ENCODE measurements around the gene ZBTB25.
"Not testable (repeated sequence)": the region's sequence is repeated elsewhere in the genome, so short reads cannot be mapped to it uniquely, and the experiment has no call there.

The ZBTB25 gene

GRCh38 chr14:64531567-64531966 lies 27.9 kb upstream of the ZBTB25 start:
- H3K27ac Mint-ChIP-seq: no peak overlapping the region
- no peak overlapping the region for H3K4me3 Mint-ChIP-seq

GRCh38 chr14:64525354-64525753 lies 21.7 kb upstream of the ZBTB25 start:
- no peak overlapping the region for H3K27ac Mint-ChIP-seq

More at GRCh38 chr14:64531567-64531966, 27.9 kb upstream of the ZBTB25 start:
- Mint-ChIP-seq H3K9me3 (no peaks in the 10 kb centered on the region), H3K27me3 (ENCODE audit: low read depth) (no peaks in the 10 kb centered on the region), H3K4me1 (ENCODE audit: low read depth) (peaks cover 1% of the 10 kb centered on the region), H3K36me3 (ENCODE audit: low read depth) (peaks cover 10% of the 10 kb centered on the region)
- no peak for DNase-seq (ENCODE audit: low spot score)

GRCh38 chr14:64522591-64523355 lies 19.1 kb upstream of the ZBTB25 start:
- Mint-ChIP-seq H3K36me3 (ENCODE audit: low read depth) (peaks cover 19% of the 10 kb centered on the region), H3K4me3 (no peak overlapping the region), H3K9me3 (no peaks in the 10 kb centered on the region), H3K4me1 (ENCODE audit: low read depth) (peaks cover 10% of the 10 kb centered on the region), H3K27ac (no peak overlapping the region), H3K27me3 (ENCODE audit: low read depth) (no peaks in the 10 kb centered on the region)
- no peak for DNase-seq (ENCODE audit: low spot score)

More at GRCh38 chr14:64525354-64525753, 21.7 kb upstream of the ZBTB25 start:
- peaks cover 4% of the 10 kb centered on the region for H3K4me1 Mint-ChIP-seq (ENCODE audit: low read depth)
- H3K9me3 Mint-ChIP-seq: no peaks in the 10 kb centered on the region
- H3K36me3 Mint-ChIP-seq (ENCODE audit: low read depth): peaks cover 23% of the 10 kb centered on the region
- no peak overlapping the region for H3K4me3 Mint-ChIP-seq
- no peak for DNase-seq (ENCODE audit: low spot score)
- no peaks in the 10 kb centered on the region for H3K27me3 Mint-ChIP-seq (ENCODE audit: low read depth)

GRCh38 chr14:64520699-64521098 lies 17.1 kb upstream of the ZBTB25 start:
- Mint-ChIP-seq H3K36me3 (ENCODE audit: low read depth) (peaks cover 13% of the 10 kb centered on the region), H3K4me1 (ENCODE audit: low read depth) (peaks cover 17% of the 10 kb centered on the region), H3K27me3 (ENCODE audit: low read depth) (no peaks in the 10 kb centered on the region), H3K4me3 (no peak overlapping the region), H3K9me3 (no peaks in the 10 kb centered on the region), H3K27ac (no peak overlapping the region)
- DNase-seq (ENCODE audit: low spot score): no peak

- DNase-seq (ENCODE audit: low spot score): no peak
- Mint-ChIP-seq H3K27me3 (ENCODE audit: low read depth) (no peaks in the 10 kb centered on the region), H3K4me1 (ENCODE audit: low read depth) (peaks cover 20% of the 10 kb centered on the region), H3K9me3 (no peaks in the 10 kb centered on the region), H3K36me3 (ENCODE audit: low read depth) (peaks cover 6% of the 10 kb centered on the region), H3K27ac (no peak overlapping the region), H3K4me3 (no peak overlapping the region)
These were observed 14.6 kb upstream of the ZBTB25 start for GRCh38 chr14:64518229-64518628.

GRCh38 chr14:64517667-64518066 lies 14.0 kb upstream of the ZBTB25 start:
- not testable (repeated sequence) for H3K4me3 Mint-ChIP-seq; H3K27ac Mint-ChIP-seq; H3K36me3 Mint-ChIP-seq (ENCODE audit: low read depth); H3K9me3 Mint-ChIP-seq; H3K27me3 Mint-ChIP-seq (ENCODE audit: low read depth); DNase-seq (ENCODE audit: low spot score)
- H3K4me1 Mint-ChIP-seq (ENCODE audit: low read depth): peaks cover 20% of the 10 kb centered on the region

GRCh38 chr14:64516969-64517368 lies 13.3 kb upstream of the ZBTB25 start:
- Mint-ChIP-seq H3K27me3 (ENCODE audit: low read depth) (no peaks in the 10 kb centered on the region), H3K4me3 (no peak overlapping the region), H3K27ac (no peak overlapping the region), H3K36me3 (ENCODE audit: low read depth) (peaks cover 6% of the 10 kb centered on the region), H3K9me3 (no peaks in the 10 kb centered on the region), H3K4me1 (ENCODE audit: low read depth) (peaks cover 26% of the 10 kb centered on the region)
- no peak for DNase-seq (ENCODE audit: low spot score)

GRCh38 chr14:64515053-64515452 lies 11.4 kb upstream of the ZBTB25 start:
- H3K27ac Mint-ChIP-seq: no peak overlapping the region
- H3K36me3 Mint-ChIP-seq (ENCODE audit: low read depth): peaks cover 10% of the 10 kb centered on the region
- H3K4me1 Mint-ChIP-seq (ENCODE audit: low read depth): peaks cover 40% of the 10 kb centered on the region
- no peak overlapping the region for H3K4me3 Mint-ChIP-seq
- no peaks in the 10 kb centered on the region for H3K9me3 Mint-ChIP-seq
- no peaks in the 10 kb centered on the region for H3K27me3 Mint-ChIP-seq (ENCODE audit: low read depth)
- no peak for DNase-seq (ENCODE audit: low spot score)

GRCh38 chr14:64513271-64513670 lies 9.6 kb upstream of the ZBTB25 start:
- Mint-ChIP-seq H3K27ac (no peak overlapping the region), H3K36me3 (ENCODE audit: low read depth) (peaks cover 11% of the 10 kb centered on the region), H3K4me3 (no peak overlapping the region), H3K9me3 (no peaks in the 10 kb centered on the region), H3K4me1 (ENCODE audit: low read depth) (peaks cover 55% of the 10 kb centered on the region), H3K27me3 (ENCODE audit: low read depth) (no peaks in the 10 kb centered on the region)
- no peak for DNase-seq (ENCODE audit: low spot score)

GRCh38 chr14:64510825-64511671 lies 7.4 kb upstream of the ZBTB25 start:
- Mint-ChIP-seq H3K27me3 (ENCODE audit: low read depth) (no peaks in the 10 kb centered on the region), H3K36me3 (ENCODE audit: low read depth) (peaks cover 22% of the 10 kb centered on the region), H3K9me3 (no peaks in the 10 kb centered on the region), H3K4me3 (peak overlapping the region; percentile 65), H3K27ac (peak overlapping the region; percentile 71), H3K4me1 (ENCODE audit: low read depth) (peaks cover 59% of the 10 kb centered on the region)
- DNase-seq (ENCODE audit: low spot score): peak; percentile 57

- peaks cover 2% of the 10 kb centered on the region for H3K27me3 Mint-ChIP-seq (ENCODE audit: low read depth)
- peak overlapping the region; percentile 65 for H3K4me3 Mint-ChIP-seq
- no peak for DNase-seq (ENCODE audit: low spot score)
These were observed 5.4 kb upstream of the ZBTB25 start for GRCh38 chr14:64509036-64509435.

GRCh38 chr14:64508215-64508776 lies 4.7 kb upstream of the ZBTB25 start:
- Mint-ChIP-seq H3K9me3 (no peaks in the 10 kb centered on the region), H3K27ac (peak overlapping the region; percentile 86), H3K36me3 (ENCODE audit: low read depth) (peaks cover 32% of the 10 kb centered on the region), H3K4me1 (ENCODE audit: low read depth) (peaks cover 60% of the 10 kb centered on the region), H3K27me3 (ENCODE audit: low read depth) (peaks cover 2% of the 10 kb centered on the region), H3K4me3 (peak overlapping the region; percentile 94)
- DNase-seq (ENCODE audit: low spot score): no peak

More at GRCh38 chr14:64509036-64509435, 5.4 kb upstream of the ZBTB25 start:
- Mint-ChIP-seq H3K27ac (peak overlapping the region; percentile 53), H3K9me3 (no peaks in the 10 kb centered on the region), H3K4me1 (ENCODE audit: low read depth) (peaks cover 60% of the 10 kb centered on the region), H3K36me3 (ENCODE audit: low read depth) (peaks cover 31% of the 10 kb centered on the region)

- H3K9me3 Mint-ChIP-seq: no peaks in the 10 kb centered on the region
These were observed 3.9 kb upstream of the ZBTB25 start for GRCh38 chr14:64507376-64508156.

More at GRCh38 chr14:64507376-64508156, 3.9 kb upstream of the ZBTB25 start:
- H3K36me3 Mint-ChIP-seq (ENCODE audit: low read depth): peaks cover 36% of the 10 kb centered on the region
- H3K27me3 Mint-ChIP-seq (ENCODE audit: low read depth): peaks cover 2% of the 10 kb centered on the region
- peak; percentile 52 for DNase-seq (ENCODE audit: low spot score)
- H3K4me3 Mint-ChIP-seq: peak overlapping the region; percentile 94
- H3K4me1 Mint-ChIP-seq (ENCODE audit: low read depth): peaks cover 60% of the 10 kb centered on the region
- H3K27ac Mint-ChIP-seq: peak overlapping the region; percentile 100
